Measurements from ENCODE around the gene PTPN3. TPM values are rescaled to one million over a fixed set of nuclear protein-coding genes. Genes with fewer than 3 reads are reported as not detected.

The PTPN3 gene
- total and polyA plus RNA-seq, 2 donors from 2014 or later, result 33.7 to 40.6 TPM

DNA sequence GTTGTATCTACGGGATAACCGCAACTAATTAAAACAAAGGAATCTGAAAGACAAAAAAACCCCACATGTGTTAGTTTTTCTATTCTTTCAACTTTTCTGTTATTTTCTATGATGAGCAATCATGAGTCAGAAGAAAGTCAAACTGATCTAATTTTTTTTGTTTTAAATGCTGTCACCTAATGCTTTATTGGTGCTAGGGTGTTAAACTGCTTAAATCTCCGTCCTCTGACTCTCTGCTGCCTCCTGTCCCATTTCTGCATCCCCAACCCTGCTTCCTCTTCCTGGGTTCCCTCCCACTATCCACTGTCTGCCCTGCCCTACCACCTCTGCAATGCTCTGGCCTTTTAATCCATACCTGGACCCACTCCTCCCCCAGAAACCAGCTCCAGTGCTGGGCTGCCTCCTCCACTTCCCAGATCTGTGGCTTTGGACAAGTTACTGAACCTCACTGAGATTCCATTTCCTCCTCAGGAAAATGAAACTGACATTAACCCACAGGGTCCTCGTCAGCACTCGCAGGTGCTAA is 15.7 kb downstream of the PTPN3 start:
- Histone ChIP-seq H3K4me1 (ENCODE audit: control insufficient read depth in 2 of 3, insufficient read depth in 2 of 3, low read depth in 1 of 3, low read length in 3 of 3) (peaks cover 4 to 33% (median 18%) of the 10 kb centered on the region in 3 donors), H3K9me3 (ENCODE audit: control insufficient read depth in 2 of 3, insufficient read depth in 1 of 3, low read length in 3 of 3) (no peaks in the 10 kb centered on the region), H3K4me3 (ENCODE audit: low read length in 3 of 3) (no peak overlapping the region), H3K9ac (ENCODE audit: low read length in 3 of 3) (no peak overlapping the region), H3K36me3 (ENCODE audit: control insufficient read depth in 2 of 3, insufficient read depth in 3 of 3, low read length in 3 of 3) (peaks cover 0 to 2% (median 0%) of the 10 kb centered on the region in 3 donors), H3K27me3 (ENCODE audit: control insufficient read depth, insufficient read depth, low read length) (no peaks in the 10 kb centered on the region), H3K27ac (ENCODE audit: low read depth in 2 of 2, low read length in 2 of 2) (no peak overlapping the region)
- DNase-seq (no peak), FAIRE-seq (no peak)
- intact Hi-C loops (cut with DNase I), result no loop called here
- TF ChIP-seq, protein P1, sequence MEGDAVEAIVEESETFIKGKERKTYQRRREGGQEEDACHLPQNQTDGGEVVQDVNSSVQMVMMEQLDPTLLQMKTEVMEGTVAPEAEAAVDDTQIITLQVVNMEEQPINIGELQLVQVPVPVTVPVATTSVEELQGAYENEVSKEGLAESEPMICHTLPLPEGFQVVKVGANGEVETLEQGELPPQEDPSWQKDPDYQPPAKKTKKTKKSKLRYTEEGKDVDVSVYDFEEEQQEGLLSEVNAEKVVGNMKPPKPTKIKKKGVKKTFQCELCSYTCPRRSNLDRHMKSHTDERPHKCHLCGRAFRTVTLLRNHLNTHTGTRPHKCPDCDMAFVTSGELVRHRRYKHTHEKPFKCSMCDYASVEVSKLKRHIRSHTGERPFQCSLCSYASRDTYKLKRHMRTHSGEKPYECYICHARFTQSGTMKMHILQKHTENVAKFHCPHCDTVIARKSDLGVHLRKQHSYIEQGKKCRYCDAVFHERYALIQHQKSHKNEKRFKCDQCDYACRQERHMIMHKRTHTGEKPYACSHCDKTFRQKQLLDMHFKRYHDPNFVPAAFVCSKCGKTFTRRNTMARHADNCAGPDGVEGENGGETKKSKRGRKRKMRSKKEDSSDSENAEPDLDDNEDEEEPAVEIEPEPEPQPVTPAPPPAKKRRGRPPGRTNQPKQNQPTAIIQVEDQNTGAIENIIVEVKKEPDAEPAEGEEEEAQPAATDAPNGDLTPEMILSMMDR (IDR thresholded peaks at IDR 0.05; ENCODE audit: borderline replicate concordance, extremely low read depth, insufficient read depth), result no peak

DNA sequence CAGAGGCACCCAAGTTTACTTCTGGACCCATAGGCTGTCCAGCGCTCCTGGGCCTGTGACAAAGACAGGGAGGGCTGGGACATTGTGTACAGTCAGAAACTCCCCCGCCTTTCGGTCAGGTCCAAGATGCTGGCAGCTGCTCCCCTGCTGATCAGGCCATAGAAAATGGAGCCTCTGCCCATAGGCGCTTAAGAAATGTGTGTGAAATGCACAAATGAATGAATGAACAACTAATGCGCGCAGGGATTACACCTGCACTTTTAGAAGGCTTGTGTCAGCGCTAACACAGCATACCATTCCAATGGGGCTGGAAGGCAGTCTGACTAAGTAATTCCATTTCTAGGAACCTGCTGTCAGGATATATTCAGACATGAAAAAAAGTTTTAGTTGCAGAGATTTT is 16.3 kb downstream of the PTPN3 start:
- H3K27me3 ChIP-seq (ENCODE audit: control insufficient read depth, insufficient read depth, low read length), result no peaks in the 10 kb centered on the region
- H3K9me3 ChIP-seq (ENCODE audit: control insufficient read depth in 2 of 3, insufficient read depth in 1 of 3, low read length in 3 of 3), result no peaks in the 10 kb centered on the region
- H3K27ac ChIP-seq (ENCODE audit: low read depth in 2 of 2, low read length in 2 of 2), result no peak overlapping the region
- H3K36me3 ChIP-seq (ENCODE audit: control insufficient read depth in 2 of 3, insufficient read depth in 3 of 3, low read length in 3 of 3), result peaks cover 0 to 2% (median 0%) of the 10 kb centered on the region in 3 donors
- H3K4me1 ChIP-seq (ENCODE audit: control insufficient read depth in 2 of 3, insufficient read depth in 2 of 3, low read depth in 1 of 3, low read length in 3 of 3), result peaks cover 9 to 38% (median 20%) of the 10 kb centered on the region in 3 donors
- TF ChIP-seq, protein P1 (IDR thresholded peaks at IDR 0.05; ENCODE audit: borderline replicate concordance, extremely low read depth, insufficient read depth), result no peak
- no peak for DNase-seq
- H3K4me3 ChIP-seq (ENCODE audit: low read length in 3 of 3), result no peak overlapping the region
- no peak overlapping the region for H3K9ac ChIP-seq (ENCODE audit: low read length in 3 of 3)
- no peak for FAIRE-seq
- intact Hi-C loops (cut with DNase I), result no loop called here

DNA sequence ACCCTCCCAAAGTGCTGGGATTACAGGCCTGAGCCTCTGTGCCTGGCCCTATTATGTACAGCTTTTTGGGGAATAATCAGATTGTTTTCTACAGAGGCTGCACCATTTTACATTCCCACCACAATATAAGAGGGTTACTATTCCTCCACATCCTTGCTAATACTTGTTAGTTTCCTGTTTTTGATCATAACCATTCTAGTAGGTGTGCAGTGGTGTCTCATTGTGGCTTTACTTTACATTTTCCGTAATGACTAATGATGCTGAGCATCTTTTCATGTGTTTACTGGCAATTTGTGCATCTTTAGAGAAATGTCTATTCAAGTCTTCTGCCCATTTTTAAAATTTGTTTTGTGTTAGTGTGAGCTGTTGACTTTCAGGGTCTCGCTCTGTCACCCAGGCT is 18.3 kb downstream of the PTPN3 start:
- FAIRE-seq, result no peak
- H3K27ac ChIP-seq (ENCODE audit: low read depth in 2 of 2, low read length in 2 of 2), result no peak overlapping the region
- no peak overlapping the region for H3K9ac ChIP-seq (ENCODE audit: low read length in 3 of 3)
- TF ChIP-seq, protein P1 (IDR thresholded peaks at IDR 0.05; ENCODE audit: borderline replicate concordance, extremely low read depth, insufficient read depth), result no peak
- H3K36me3 ChIP-seq (ENCODE audit: control insufficient read depth in 2 of 3, insufficient read depth in 3 of 3, low read length in 3 of 3), result peaks cover 0 to 2% (median 0%) of the 10 kb centered on the region in 3 donors
- H3K27me3 ChIP-seq (ENCODE audit: control insufficient read depth, insufficient read depth, low read length), result no peaks in the 10 kb centered on the region
- intact Hi-C loops (cut with DNase I), result no loop called here
- no peak for DNase-seq
- no peaks in the 10 kb centered on the region for H3K9me3 ChIP-seq (ENCODE audit: control insufficient read depth in 2 of 3, insufficient read depth in 1 of 3, low read length in 3 of 3)
- no peak overlapping the region for H3K4me3 ChIP-seq (ENCODE audit: low read length in 3 of 3)
- peaks cover 11 to 41% (median 29%) of the 10 kb centered on the region in 3 donors for H3K4me1 ChIP-seq (ENCODE audit: control insufficient read depth in 2 of 3, insufficient read depth in 2 of 3, low read depth in 1 of 3, low read length in 3 of 3)
